Activated CD4-positive, alpha-beta T cell treated with anti-CD3 and anti-CD28 coated beads, Interleukin-2, amount 50 U/mL, for 48 hours (primary cell): ENCODE results near the gene EFEMP2.

Experiments used
- DNase-seq, 2 experiments: peaks; one replicate each; pipeline ENCODE4 v3.0.0-alpha.2; 2020

The EFEMP2 gene

DNA sequence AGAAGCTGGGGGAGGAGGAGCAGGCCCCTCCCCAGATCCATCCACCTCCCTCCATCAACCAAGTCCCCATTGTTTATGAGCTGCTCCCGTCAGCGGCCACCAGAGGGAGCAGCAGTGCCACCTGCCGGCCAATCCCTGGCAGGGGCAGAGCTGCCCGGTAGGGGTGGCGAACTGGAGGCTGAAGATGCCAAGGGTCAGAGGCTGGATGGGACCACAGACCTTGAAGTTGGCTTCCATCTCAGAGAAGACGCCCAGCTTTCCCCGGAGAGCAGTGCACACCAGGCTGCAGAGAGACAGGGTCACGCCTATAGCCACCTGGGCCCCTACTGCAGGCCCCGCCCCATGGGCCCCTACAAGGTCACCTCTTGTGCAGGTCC lies 12.1 kb upstream of the EFEMP2 start:
- peak; percentile 84 to 86 for DNase-seq

- no peak for DNase-seq
These were observed 11.5 kb upstream of the EFEMP2 start for GRCh38 chr11:65883786-65884715.

- DNase-seq = no peak
These were observed 10.6 kb upstream of the EFEMP2 start for GRCh38 chr11:65883058-65883761.

GRCh38 chr11:65882120-65883057 lies 9.8 kb upstream of the EFEMP2 start:
- DNase-seq = no peak

GRCh38 chr11:65880844-65881421 lies 8.3 kb upstream of the EFEMP2 start:
- no peak for DNase-seq

- DNase-seq = no peak
These were observed 7.4 kb upstream of the EFEMP2 start for GRCh38 chr11:65880027-65880426.

GRCh38 chr11:65879617-65880016 lies 7.0 kb upstream of the EFEMP2 start, which contains the start of gene CTSW:
CTSW (plus strand) TSS chr11:65879837; CDS start chr11:65879855, 18 bp downstream.
- peak in 1 of 2 experiments; percentile 32 for DNase-seq

DNA sequence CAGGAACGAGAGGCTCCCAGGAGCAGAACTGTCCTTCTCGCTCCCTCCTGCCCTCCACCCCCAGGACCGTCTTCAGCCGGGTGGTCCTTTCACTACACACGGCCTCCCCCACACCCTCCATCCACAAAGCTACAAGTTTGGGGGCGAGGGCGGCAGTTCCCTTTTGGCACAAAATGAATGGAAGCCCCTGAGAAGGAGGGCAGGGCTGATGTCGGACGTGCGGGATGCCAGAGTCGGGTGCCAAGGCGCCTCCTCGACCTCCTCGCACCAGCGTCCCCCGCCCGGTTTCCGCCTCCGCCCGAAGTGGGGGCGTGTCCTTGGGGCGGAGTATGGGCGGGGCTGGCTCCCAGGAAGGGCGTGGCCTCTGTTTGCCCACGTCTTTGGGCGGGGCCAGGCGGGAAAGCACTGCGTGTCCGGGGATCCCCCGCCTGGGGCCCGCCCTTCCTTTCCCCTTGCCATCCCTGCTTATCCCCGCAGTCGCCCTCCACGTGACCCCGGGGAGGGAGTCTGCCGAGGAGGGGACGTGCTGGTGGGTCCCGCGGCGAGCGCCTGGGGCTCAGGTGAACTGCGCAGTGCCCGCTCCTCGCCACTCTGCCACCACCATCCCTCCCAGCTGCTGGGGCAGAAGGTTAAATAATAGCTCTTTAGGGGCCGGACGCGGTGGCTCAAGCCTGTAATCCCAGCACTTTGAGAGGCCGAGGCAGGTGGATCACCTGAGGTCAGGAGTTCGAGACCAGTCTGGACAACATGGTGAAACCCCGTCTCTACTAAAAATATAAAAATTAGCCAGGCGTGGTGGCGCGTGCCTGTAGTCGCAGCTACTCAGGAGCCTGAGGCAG lies 937 bp upstream of the EFEMP2 start:
- DNase-seq = peak; percentile 98

DNA sequence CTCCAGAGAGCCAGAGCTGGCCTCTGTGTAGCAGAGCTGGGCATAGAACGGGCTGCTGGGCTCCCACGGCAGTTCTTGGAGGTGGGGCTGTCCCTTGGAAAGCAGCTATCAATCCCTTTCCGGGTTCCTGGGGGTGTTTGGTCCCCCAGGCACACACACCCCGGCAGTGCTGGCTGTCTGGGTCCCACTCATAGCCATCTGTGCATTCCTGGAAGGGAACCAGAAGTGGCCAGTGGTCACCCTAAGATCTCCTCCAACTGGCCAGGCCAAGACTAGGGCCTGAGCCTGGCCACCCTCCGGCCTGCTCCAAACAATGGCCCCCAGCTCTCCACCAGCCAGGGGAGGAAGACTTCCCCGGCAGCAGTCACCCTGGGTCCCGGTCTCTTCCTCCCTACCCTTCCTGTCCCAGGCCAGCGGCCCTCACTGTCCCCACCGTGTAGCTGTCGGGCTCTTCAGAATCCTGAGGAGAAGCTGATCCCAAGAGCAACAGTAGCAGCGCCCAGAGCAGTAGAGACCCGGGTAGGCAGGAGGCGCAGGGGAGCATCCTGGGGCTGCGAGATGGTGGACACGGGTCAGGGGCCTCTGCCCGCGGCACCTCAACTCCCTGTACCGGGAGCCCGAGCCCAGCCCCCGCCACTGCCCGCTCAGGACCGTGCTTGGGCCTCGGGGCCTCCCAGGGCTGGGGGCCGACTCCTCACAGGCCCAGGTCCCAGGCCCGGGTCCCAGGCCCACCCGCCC lies 620 bp downstream of the EFEMP2 start:
- no peak for DNase-seq

GRCh38 chr11:65870706-65871681 lies 1.6 kb downstream of the EFEMP2 start:
- no peak for DNase-seq

GRCh38 chr11:65870307-65870658 lies 2.3 kb downstream of the EFEMP2 start:
- no peak for DNase-seq

DNA sequence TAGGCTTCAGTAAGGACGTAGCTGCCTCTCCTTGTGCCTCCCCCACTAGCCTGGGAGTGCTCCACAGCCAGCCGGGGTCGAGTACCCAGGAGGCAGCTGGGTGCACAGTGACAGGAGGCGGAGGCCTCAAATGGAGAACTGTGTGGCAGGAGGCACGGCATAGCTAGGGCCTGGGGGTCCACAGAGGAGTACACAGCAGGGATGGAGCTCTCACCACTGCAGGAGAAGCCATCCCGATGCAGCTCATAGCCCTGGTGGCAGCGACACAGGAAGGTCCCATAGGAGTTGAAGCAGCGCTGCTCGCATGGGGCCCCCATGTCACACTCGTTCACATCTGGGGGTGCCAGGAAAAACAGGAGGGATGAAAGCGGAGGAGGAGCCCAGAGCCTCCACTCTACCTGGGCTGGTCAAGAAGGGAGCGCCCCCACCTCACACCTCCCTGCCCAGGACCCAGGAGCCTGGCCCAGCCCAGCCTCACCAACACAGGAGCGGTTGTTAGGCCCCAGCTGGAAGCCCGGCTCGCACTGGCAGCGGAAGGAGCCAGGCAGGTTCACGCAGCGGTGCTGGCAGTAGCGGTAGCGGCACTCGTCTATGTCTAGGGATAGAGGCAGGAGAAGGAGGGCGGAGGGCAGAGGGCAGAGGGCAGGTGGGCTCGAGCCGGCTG lies 2.8 kb downstream of the EFEMP2 start:
- no peak for DNase-seq

GRCh38 chr11:65868907-65869306 lies 3.7 kb downstream of the EFEMP2 start:
- DNase-seq = no peak

GRCh38 chr11:65868076-65868667 lies 4.4 kb downstream of the EFEMP2 start:
- DNase-seq = no peak

GRCh38 chr11:65867284-65868071 lies 5.1 kb downstream of the EFEMP2 start:
- DNase-seq = no peak

DNA sequence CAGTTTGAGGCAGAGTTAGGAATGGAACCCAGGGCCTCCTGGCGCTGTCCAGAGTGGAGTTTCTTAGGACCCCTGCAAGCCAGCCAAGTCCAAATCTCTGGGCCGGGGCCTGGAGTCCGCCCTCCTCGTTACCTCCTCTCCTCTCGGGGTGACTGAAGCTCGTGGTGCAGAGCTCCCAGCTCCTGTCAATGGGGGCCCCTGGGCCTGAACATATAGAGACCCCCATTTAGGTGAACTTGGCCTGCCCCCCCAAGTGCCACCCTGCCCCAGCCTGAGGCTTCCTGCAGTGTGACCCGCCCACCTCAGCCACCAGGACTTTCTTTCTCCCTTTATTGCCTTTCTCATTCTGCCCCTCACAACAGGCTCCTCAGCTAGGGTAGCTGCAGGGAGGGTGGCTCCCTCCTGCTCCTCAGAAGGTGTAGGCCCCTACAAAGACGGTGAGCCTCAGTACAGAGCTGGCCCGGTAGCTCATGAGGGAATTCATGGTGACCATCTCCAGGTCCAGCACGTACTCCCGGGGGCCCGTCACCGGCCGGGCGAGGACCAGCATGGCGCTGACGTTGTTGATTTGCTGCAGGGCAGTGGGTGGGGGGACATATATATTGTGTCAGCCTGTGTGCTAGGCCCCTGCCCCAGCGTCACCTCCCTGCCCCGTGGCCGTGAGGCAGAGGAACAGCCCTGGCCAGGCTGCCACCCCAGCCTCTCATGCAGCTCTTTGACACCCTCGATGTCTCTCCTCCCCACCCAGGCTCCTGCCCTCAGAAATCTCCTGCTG lies 5.9 kb downstream of the EFEMP2 start:
- DNase-seq = no peak
